IPS DF 6.9 (cell line): ENCODE measurements around the gene HOXA2.

ENCODE experiments used
- DNase-seq: peaks from one replicate; pipeline ENCODE4 v3.0.0-alpha.2; 2013; ENCODE audit warnings: low read depth, low spot score
- H3K27ac ChIP-seq: one replicate; pipeline ENCODE4 v1.5.1; 2013; ENCODE audit warnings: low read length, control low read depth
- H3K27me3 ChIP-seq: 2 replicates; pipeline ENCODE4 v1.6.1; 2013; ENCODE audit warnings: mild to moderate bottlenecking, low read length; ENCODE audit not compliant: control insufficient read depth, insufficient read depth
- H3K36me3 ChIP-seq: 2 replicates; pipeline ENCODE4 v1.6.1; 2013; ENCODE audit warnings: low read length; ENCODE audit not compliant: control insufficient read depth, insufficient read depth
- H3K4me1 ChIP-seq: 2 replicates; pipeline ENCODE4 v1.6.1; 2013; ENCODE audit warnings: low read length; ENCODE audit not compliant: control insufficient read depth, insufficient read depth
- H3K4me3 ChIP-seq: 2 replicates; pipeline ENCODE4 v1.5.1; 2013; ENCODE audit warnings: mild to moderate bottlenecking, low read length
- H3K9me3 ChIP-seq: 2 replicates; pipeline ENCODE4 v1.6.1; 2013; ENCODE audit warnings: low read length, inconsistent platforms; ENCODE audit not compliant: control insufficient read depth, insufficient read depth
- WGBS: extraction: QIAGEN DNeasy Blood & Tissue Kit; methylation state at CpG from one replicate; pipeline ENCODE4 v1.1.7; 2013; ENCODE audit warnings: mixed read lengths, missing lambda C conversion rate; ENCODE audit not compliant: insufficient read length, insufficient coverage; 5-methylcytosine and 5-hydroxymethylcytosine counted together

The HOXA2 gene

GRCh38 chr7:27083646-27084045, 18.8 kb downstream of the HOXA2 start:
- Histone ChIP-seq H3K9me3 (no peaks in the 10 kb centered on the region), H3K36me3 (no peaks in the 10 kb centered on the region), H3K27ac (no peak overlapping the region), H3K4me3 (no peak overlapping the region), H3K4me1 (no peaks in the 10 kb centered on the region), H3K27me3 (peaks cover 21% of the 10 kb centered on the region)
- no peak for DNase-seq
- no CpG with 5 or more reads among the region's 2 CpGs for WGBS

GRCh38 chr7:27082171-27082570, 20.3 kb downstream of the HOXA2 start:
- Histone ChIP-seq H3K4me1 (no peaks in the 10 kb centered on the region), H3K27ac (no peak overlapping the region), H3K9me3 (no peaks in the 10 kb centered on the region), H3K27me3 (peaks cover 7% of the 10 kb centered on the region; the same call in 1 of the 2 replicates), H3K36me3 (no peaks in the 10 kb centered on the region), H3K4me3 (no peak overlapping the region)
- no CpG with 5 or more reads among the region's 1 CpG for WGBS
- no peak for DNase-seq

- no peak overlapping the region for H3K27ac ChIP-seq
- no peaks in the 10 kb centered on the region for H3K4me1 ChIP-seq
- no peak overlapping the region for H3K4me3 ChIP-seq
- DNase-seq, result no peak
- no CpG with 5 or more reads among the region's 4 CpGs for WGBS
- no peaks in the 10 kb centered on the region for H3K36me3 ChIP-seq
- no peaks in the 10 kb centered on the region for H3K9me3 ChIP-seq
- peaks cover under 1% of the 10 kb centered on the region; the same call in 1 of the 2 replicates for H3K27me3 ChIP-seq
These were observed 21.5 kb downstream of the HOXA2 start for GRCh38 chr7:27080844-27081436.

- H3K27ac ChIP-seq, result no peak overlapping the region
- no CpG with 5 or more reads among the region's 1 CpG for WGBS
- no peaks in the 10 kb centered on the region for H3K4me1 ChIP-seq
- no peak overlapping the region for H3K4me3 ChIP-seq
- H3K36me3 ChIP-seq, result no peaks in the 10 kb centered on the region
- H3K27me3 ChIP-seq, result no peaks in the 10 kb centered on the region
- H3K9me3 ChIP-seq, result no peaks in the 10 kb centered on the region
- no peak for DNase-seq
These were observed 23.1 kb downstream of the HOXA2 start for GRCh38 chr7:27079234-27079975.

GRCh38 chr7:27078616-27079233, 23.8 kb downstream of the HOXA2 start:
- no peak overlapping the region for H3K4me3 ChIP-seq
- H3K36me3 ChIP-seq, result no peaks in the 10 kb centered on the region
- no peaks in the 10 kb centered on the region for H3K4me1 ChIP-seq
- no peak for DNase-seq
- no peaks in the 10 kb centered on the region for H3K27me3 ChIP-seq
- no CpG with 5 or more reads among the region's 5 CpGs for WGBS
- H3K9me3 ChIP-seq, result no peaks in the 10 kb centered on the region
- no peak overlapping the region for H3K27ac ChIP-seq

- Histone ChIP-seq H3K27ac (no peak overlapping the region), H3K4me3 (no peak overlapping the region), H3K36me3 (no peaks in the 10 kb centered on the region), H3K9me3 (no peaks in the 10 kb centered on the region), H3K27me3 (no peaks in the 10 kb centered on the region), H3K4me1 (no peaks in the 10 kb centered on the region)
- DNase-seq, result no peak
These were observed 29.4 kb downstream of the HOXA2 start for GRCh38 chr7:27073076-27073475.

- H3K27ac ChIP-seq, result no peak overlapping the region
- no CpG with 5 or more reads among the region's 6 CpGs for WGBS
- H3K4me3 ChIP-seq, result no peak overlapping the region
- no peaks in the 10 kb centered on the region for H3K27me3 ChIP-seq
- H3K4me1 ChIP-seq, result no peaks in the 10 kb centered on the region
- DNase-seq, result no peak
- H3K9me3 ChIP-seq, result no peaks in the 10 kb centered on the region
- no peaks in the 10 kb centered on the region for H3K36me3 ChIP-seq
These were observed 30.7 kb downstream of the HOXA2 start for GRCh38 chr7:27071622-27072390.

- Histone ChIP-seq H3K4me1 (no peaks in the 10 kb centered on the region), H3K27ac (no peak overlapping the region), H3K36me3 (no peaks in the 10 kb centered on the region), H3K4me3 (no peak overlapping the region), H3K9me3 (no peaks in the 10 kb centered on the region), H3K27me3 (no peaks in the 10 kb centered on the region)
- DNase-seq, result no peak
- whole genome bisulfite sequencing, result no CpG with 5 or more reads among the region's 1 CpG
These were observed 34.2 kb downstream of the HOXA2 start for GRCh38 chr7:27068259-27068658.

- DNase-seq, result no peak
- Histone ChIP-seq H3K4me1 (no peaks in the 10 kb centered on the region), H3K9me3 (no peaks in the 10 kb centered on the region), H3K27ac (no peak overlapping the region), H3K27me3 (no peaks in the 10 kb centered on the region), H3K4me3 (no peak overlapping the region), H3K36me3 (no peaks in the 10 kb centered on the region)
- WGBS, result no CpG with 5 or more reads among the region's 3 CpGs
These were observed 36.3 kb downstream of the HOXA2 start for GRCh38 chr7:27066148-27066547.

- Histone ChIP-seq H3K27me3 (no peaks in the 10 kb centered on the region), H3K27ac (no peak overlapping the region), H3K4me1 (no peaks in the 10 kb centered on the region), H3K36me3 (no peaks in the 10 kb centered on the region), H3K9me3 (no peaks in the 10 kb centered on the region), H3K4me3 (no peak overlapping the region)
- DNase-seq, result no peak
- no CpG with 5 or more reads among the region's 2 CpGs for WGBS
These were observed 36.8 kb downstream of the HOXA2 start for GRCh38 chr7:27065709-27066108.
